Measurements from ENCODE around the gene MAPK9.

The MAPK9 gene

DNA sequence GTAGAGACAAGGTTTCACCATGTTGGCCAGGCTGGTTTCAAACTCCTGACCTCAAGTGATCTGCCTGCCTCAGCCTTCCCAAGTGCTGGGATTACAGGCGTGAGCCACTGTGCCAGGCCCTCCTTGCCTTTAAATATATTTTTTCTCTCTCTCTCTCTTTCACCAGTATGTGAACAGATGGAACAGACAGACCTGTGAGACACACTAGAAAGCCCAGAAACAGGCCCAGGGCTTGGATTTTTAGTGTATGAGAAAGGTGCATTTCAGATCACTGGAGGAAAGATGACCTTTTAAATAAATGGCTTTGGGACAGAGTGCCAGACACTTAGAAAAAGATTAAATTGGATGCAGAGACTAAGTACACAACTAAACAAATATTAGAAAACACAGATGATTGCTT lies 86.0 kb downstream of the MAPK9 start:
- DNase-seq (ENCODE audit: low read depth) = no peak

DNA sequence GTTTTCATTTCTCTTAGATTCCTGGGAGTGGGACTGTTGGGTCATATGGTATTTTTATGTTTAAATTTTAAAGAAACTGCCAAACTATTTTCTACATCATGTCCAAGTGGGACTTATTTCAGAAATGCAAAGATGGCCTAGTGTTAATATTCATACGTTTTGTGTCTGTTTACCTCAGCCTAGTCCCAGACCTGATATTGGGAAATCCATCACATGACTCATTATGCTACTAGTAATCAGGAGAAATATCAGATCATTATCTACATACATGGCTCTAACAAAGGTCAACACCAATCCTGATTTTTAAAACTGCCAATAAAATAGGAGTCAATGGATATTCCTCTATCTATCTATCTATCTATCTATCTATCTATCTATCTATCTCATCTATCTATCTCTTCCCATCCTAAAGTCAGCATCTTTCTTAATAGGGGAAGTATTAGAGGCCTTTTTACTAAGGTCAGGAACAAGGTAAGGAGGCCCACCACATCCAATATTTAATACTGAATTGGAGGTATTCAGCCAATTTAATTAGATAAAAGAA lies 87.5 kb downstream of the MAPK9 start:
- DNase-seq (ENCODE audit: low read depth) = no peak

DNA sequence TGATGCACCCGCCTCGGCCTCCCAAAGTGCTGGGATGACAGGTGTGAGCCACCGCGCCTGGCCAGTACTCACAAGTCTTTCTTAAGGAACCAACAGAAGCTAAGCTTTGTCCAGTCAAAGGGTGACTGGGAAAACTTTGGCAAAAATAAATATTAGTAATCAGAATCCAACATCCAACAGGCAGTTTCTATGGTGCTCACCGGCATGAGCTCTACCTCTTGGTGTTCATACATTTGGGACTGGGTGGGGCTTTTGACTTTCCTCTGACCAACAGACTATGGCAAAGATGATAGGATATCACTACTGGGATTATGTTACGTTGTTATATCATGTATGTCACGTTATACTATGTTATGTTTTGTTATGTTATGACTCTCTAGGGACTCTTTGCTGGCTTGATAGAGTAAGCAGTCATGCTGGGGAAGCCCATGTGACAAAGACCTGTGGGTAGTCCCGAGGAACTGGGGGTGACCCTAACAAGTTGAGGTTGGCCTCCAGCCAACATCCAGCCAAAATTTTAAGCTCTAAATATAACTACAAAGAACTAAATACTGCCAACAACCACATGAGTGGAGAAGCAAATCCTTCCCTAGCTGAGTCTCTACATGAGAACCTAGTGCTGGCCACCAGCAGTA lies 88.8 kb downstream of the MAPK9 start:
- DNase-seq (ENCODE audit: low read depth) = no peak

DNA sequence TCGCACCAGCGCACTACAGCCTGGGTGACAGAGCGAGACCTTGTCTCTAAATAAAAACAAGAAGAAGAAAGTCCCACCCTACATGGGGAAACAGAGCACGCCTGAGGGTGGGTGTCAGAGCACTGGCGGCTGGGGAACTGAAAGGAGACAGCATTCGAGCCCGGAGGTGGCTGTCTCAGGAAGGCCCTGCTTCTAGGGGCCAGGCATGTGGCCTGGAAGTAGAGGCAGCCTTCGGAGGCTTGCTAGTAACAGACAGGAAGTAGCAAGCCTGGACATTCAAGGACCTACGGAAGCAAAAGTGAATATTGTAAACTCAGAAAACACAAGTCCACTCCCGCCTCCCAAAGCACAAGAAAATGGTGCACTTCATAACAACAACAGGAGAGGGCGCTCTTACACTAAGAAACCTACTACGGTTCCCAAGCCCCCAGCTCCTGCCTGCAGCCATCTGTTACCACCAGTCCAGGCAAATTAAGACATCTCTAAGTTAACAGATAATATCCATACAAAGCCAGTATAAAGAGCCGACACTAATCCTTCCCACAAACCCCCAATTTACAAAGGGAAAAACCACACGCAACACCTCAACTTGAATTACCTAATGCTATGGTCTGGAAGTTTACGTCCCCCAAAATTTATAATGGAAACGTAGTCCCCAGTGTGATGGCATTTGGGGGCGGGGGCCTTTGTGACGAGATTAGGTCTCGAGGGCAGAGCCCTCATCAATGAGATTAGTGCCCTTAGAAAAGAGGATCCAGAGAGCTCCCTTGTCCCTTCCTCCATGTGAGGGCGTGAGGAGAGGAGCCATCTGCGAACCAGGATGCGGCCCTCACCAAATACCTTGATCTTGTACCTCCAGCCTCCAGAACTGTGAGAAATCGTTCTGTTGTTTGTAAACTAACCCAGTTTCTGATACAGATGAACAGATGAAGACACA lies 90.6 kb downstream of the MAPK9 start:
- no peak for DNase-seq (ENCODE audit: low read depth)

DNA sequence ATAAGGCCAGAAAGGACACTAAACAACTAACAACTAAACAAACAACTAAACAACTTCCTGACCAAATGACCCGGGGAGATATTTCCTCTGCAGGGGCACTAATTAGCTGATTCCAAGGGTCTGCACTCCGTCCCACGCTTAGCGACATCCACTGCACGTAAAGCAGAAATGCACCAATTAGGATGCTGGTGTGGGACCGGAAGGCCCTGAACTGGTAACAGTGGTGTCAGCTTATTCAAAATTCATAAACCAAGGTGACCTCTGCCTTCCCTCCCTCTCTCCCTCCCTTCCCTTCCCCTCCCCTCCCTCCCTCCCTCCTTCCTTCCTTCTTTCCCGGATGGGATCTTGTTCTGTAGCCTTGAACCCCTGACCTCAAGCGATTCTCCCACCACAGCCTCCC lies 92.5 kb downstream of the MAPK9 start:
- no peak for DNase-seq (ENCODE audit: low read depth)

DNA sequence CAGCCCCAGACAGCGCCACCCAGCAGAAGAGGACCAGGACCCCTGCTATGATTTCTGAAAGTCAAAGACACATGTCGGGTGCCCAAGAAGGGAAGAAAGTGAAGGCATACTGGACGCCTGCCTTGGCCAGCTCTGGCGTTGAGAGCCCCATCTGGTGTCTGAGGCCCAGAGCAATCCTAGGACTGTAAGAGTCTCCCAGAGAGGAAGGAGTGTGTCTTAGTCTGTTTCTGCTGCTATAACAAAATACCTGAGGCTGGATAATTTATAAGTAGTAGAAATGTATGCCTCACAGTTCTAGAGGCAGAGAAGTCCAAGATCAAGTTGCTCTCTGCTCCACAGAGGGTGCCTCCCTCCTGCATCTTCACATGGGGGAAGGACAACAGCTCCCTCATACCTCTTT lies 93.7 kb downstream of the MAPK9 start:
- DNase-seq (ENCODE audit: low read depth) = no peak

DNA sequence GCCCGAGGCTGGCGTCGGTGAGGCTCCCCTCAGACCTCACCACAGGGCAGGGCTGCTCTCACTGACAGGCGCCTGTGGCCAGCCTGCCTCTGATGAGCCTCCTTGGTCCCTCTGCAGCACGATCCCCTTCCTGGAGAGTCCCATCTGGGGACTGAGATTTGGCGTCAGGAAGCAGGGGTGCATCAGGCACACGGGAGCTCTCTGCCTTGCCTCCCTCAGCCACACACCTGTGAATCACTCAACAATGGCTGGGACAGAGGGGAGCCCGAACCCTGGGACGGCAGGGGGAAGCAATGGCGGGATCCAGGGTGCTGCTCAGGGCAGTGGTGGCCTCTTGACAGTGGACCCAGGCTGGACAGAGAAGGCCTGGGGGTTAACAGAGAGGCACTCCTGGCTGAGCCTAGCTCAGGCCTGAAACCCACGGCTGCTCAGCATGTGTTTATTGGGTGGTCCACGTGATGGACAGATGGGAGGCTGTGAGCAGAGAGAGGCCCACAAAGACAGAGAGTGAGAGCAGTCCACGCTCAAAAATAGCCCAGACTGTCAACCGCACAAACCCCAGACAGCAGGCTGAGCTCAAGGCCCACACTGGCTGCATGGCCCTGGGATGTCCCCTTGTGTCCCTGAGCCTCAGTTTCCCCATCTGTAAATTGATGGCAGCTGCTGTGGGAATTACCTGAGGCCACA lies 94.7 kb downstream of the MAPK9 start:
- no peak for DNase-seq (ENCODE audit: low read depth)

DNA sequence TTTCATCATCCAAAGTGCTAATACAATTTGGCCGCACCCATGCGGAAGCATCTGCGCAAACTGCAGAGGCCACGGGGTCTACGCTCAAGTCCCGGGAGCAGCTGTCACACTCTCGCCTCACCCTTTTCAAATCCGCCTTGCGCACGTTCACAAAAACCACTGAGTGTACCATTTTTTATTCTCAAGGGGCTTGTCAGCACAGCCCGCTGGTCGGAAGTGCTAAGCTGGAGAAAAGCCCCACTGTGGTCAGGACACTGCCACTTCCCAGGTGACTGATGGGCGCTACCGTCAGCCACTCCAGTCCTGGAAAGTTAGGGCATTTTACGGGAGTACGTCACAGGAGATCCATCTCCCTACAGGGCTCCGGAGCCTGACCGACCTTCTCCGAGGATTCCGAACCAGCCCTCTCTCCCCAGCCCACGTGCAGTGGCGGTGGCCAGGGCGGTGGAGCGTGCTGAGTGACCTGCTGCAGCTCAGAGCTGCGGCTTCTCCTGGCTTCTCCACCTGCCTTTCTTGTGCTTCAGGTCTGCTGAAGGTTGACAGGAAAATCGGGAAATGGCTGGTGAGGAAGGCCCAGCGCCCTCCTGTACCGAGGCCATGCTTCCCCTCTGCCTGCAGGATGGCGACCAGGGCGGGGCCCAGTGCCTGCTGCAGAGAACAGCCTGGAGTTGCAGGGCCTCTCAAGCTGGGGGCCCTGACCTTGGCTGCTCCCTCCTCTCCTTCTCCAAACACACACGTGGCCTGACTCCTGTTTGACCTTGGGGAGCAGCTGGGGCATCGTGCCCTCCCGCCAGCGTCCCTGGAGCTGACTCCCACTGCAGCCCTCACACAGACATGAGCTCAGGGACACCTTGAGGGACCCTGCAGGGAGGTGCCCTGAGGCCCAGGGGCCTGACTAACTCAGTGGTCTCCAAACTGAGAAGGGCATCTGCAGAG lies 97.2 kb downstream of the MAPK9 start:
- no peak for DNase-seq (ENCODE audit: low read depth)

DNA sequence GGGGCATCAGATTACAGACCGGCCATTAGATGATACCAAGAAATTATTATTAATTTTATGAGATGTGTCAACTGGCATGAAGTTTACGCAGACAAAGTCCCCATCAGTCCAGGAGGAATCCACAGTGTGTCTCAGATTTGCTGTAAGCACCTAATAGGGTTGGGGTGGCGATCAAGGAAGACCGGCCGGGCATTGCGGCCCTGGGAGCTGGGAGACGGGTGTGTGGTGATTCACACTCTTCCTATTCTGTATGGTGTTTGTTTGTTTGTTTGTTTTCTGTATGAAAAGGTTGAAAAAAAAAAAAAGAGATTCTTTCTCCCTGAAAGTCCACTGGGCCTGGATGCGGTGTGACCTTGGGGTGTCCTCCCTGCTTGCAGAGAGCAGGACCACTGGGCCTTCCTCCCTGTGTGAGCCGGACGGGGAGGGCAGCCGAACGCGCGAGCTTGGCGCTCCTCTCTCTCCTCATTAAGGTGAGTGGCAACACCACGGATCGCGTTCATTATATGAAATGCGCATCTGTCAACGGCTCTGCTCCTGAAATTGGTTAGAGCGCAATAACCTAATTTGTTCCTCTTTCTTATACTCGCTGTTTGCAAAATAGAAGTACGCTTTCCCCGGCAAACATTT lies 98.0 kb downstream of the MAPK9 start:
- no peak for DNase-seq (ENCODE audit: low read depth)

DNA sequence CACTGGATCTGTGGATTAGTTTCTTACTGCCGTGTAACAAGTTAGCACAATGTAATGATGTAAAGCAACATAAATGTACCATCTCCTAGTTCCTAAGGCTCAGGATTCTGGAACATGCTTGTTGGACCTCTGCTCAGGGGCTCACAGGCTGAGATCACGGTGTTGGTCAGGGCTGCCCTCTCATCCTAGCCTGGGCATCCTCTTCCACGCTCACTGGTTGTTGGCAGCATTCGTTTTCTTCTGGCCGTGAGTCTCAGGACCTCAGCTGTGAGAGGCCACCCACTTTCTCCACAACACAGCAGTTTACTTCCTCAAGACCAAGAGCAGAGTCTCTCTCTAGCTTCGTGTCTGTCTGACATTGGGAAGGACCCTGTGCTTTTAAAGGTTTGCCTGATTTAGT lies 100.2 kb downstream of the MAPK9 start:
- DNase-seq (ENCODE audit: low read depth) = no peak

DNA sequence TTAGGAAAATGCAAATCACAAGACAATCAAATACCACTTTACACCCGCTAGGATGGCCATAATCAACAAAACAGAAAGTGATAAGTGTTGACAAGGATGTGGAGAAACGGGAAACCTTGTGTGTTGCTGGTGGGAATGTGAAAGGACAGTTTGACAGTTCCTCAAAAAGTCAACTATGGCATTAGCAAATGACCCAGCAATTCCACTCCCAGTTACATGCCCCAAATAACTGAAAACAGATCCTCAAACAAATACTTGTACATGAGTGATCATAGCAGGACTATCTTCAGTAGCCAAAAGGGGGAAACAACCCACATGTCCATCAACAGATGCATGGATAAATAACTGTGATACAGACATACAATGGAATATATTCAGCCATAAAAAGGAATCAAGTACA lies 104.1 kb downstream of the MAPK9 start:
- no peak for DNase-seq (ENCODE audit: low read depth)
